Measurements from ENCODE around the gene ENO4. TPM values are rescaled to one million over a fixed set of nuclear protein-coding genes. Genes with fewer than 3 reads are reported as not detected.

ENO4 gene
- total and polyA plus RNA-seq, 8 donors, result 0.05 to 2.2 (median 0.31) TPM; not detected in 4

DNA sequence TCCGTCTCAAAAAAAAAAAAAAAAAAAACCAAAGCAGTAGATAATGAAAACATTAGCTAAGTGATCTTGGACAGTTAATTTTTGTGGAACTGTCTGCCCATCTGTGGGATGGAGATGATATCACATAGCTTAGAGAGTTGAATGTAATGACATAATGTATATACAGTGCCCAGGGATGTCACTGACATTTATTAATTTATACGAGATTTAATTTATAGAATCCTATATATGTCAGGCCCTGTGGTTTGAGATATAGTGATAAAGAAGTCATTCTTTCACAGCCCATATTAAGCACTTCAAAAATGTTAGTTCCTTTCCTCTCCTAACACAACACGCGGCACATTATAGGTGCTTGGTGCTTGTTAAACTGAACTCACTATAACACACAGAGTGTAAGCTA, 4.0 kb downstream of the ENO4 start:
- WGBS, 5 donors, result 88 to 92% (median 90%) methylated on average over 3 to 4 of the region's 4 CpGs
- H3K4me3 ChIP-seq, result no peak overlapping the region
- no peak for DNase-seq
- H3K27ac ChIP-seq, result no peak overlapping the region
- no peaks in the 10 kb centered on the region for H3K36me3 ChIP-seq
- intact Hi-C loops (cut with DNase I; ENCODE audit: low total_unique reads), result no loop called here
- H3K9me3 ChIP-seq, result peaks cover 0 to 7% (median 0%) of the 10 kb centered on the region in 4 donors
- H3K4me1 ChIP-seq, result peaks cover 6 to 21% (median 19%) of the 10 kb centered on the region in 4 donors
- peaks cover 0 to 21% (median 0%) of the 10 kb centered on the region in 3 donors for H3K27me3 ChIP-seq
- TF ChIP-seq POLR2AphosphoS5 (IDR thresholded peaks at IDR 0.05) (no peak), POLR2A (IDR thresholded peaks at IDR 0.05) (no peak), CTCF (IDR thresholded peaks at IDR 0.05) (no peak), EP300 (IDR thresholded peaks at IDR 0.05) (no peak)

DNA sequence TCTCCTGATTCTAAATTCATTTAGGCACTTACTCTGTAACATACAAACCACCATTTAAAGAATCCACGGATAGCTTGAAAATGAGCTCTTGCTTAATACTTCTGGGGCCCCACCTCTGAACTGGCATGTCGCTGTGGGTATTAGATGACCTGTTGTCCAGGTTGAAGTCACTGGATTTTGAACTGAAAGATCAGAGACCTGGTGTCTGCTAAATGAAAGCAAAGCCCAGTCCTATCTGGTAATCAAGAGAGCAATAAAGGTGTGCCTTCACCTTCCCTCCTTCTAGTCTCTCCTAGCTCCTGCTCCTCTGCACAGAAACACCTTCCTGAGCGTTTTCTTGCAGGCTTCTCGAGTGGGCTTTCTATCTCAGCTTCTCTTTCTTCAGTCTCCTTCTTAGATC, 4.4 kb downstream of the ENO4 start:
- DNase-seq, result no peak
- intact Hi-C loops (cut with DNase I; ENCODE audit: low total_unique reads), result no loop called here
- H3K27ac ChIP-seq, result no peak overlapping the region
- TF ChIP-seq POLR2AphosphoS5 (IDR thresholded peaks at IDR 0.05) (no peak), CTCF (IDR thresholded peaks at IDR 0.05) (no peak), POLR2A (IDR thresholded peaks at IDR 0.05) (no peak), EP300 (IDR thresholded peaks at IDR 0.05) (no peak)
- WGBS, 5 donors, result 71 to 84% (median 78%) methylated on average over 4 of the region's 4 CpGs
- H3K4me1 ChIP-seq, result peaks cover 6 to 17% (median 15%) of the 10 kb centered on the region in 4 donors
- peaks cover 0 to 11% (median under 1%) of the 10 kb centered on the region in 4 donors for H3K9me3 ChIP-seq
- no peak overlapping the region for H3K4me3 ChIP-seq
- H3K36me3 ChIP-seq, result no peaks in the 10 kb centered on the region
- peaks cover 0 to 17% (median 0%) of the 10 kb centered on the region in 3 donors for H3K27me3 ChIP-seq

- TF ChIP-seq POLR2A (IDR thresholded peaks at IDR 0.05) (no peak), EP300 (IDR thresholded peaks at IDR 0.05) (no peak), POLR2AphosphoS5 (IDR thresholded peaks at IDR 0.05) (no peak), CTCF (IDR thresholded peaks at IDR 0.05) (no peak)
- no peak for DNase-seq
Observed at GRCh38 chr10:116857156-116857555, 7.9 kb downstream of the ENO4 start.

GRCh38 chr10:116861796-116862195, 12.5 kb downstream of the ENO4 start:
- no peaks in the 10 kb centered on the region for H3K36me3 ChIP-seq
- no peak for DNase-seq
- no peaks in the 10 kb centered on the region for H3K27me3 ChIP-seq
- peaks cover 0 to 11% (median 3%) of the 10 kb centered on the region in 4 donors for H3K9me3 ChIP-seq
- intact Hi-C loops (cut with DNase I; ENCODE audit: low total_unique reads), result no loop called here
- H3K27ac ChIP-seq, result no peak overlapping the region
- TF ChIP-seq POLR2A (IDR thresholded peaks at IDR 0.05) (no peak), EP300 (IDR thresholded peaks at IDR 0.05) (no peak)
- no peak overlapping the region for H3K4me3 ChIP-seq
- 35 to 68% (median 64%) methylated on average over 2 of the region's 2 CpGs for WGBS, 5 donors
- no peaks in the 10 kb centered on the region for H3K4me1 ChIP-seq

More at GRCh38 chr10:116857156-116857555, 7.9 kb downstream of the ENO4 start:
- intact Hi-C loops (cut with DNase I; ENCODE audit: low total_unique reads), result no loop called here
- H3K36me3 ChIP-seq, result no peaks in the 10 kb centered on the region
- H3K27ac ChIP-seq, result no peak overlapping the region
- 94 to 98% (median 95%) methylated on average over 3 of the region's 3 CpGs for WGBS, 5 donors
- peaks cover 0 to 11% (median 3%) of the 10 kb centered on the region in 4 donors for H3K9me3 ChIP-seq
- H3K4me1 ChIP-seq, result no peaks in the 10 kb centered on the region
- no peak overlapping the region for H3K4me3 ChIP-seq
- H3K27me3 ChIP-seq, result no peaks in the 10 kb centered on the region

DNA sequence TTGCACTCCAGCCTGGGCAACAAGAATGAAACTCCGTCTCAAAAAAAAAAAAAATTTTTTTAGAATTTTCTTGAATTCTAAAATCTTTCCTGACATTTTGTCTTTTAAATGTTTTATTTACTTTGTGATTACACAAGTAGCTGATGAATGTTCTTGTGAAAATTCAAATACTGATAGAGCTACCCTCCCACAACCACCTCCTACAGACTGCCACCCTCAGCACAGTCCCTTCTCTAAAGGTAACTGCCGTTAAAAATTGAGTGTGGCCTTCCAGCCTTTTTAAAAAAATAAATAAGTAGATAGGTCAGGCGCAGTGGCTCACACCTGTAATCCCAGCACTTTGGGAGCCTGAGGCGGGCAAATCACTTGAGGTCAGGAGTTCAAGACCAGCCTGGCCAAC, 15.1 kb downstream of the ENO4 start:
- Histone ChIP-seq H3K9me3 (no peaks in the 10 kb centered on the region), H3K4me1 (no peaks in the 10 kb centered on the region), H3K27ac (no peak overlapping the region), H3K36me3 (no peaks in the 10 kb centered on the region), H3K4me3 (no peak overlapping the region), H3K27me3 (no peaks in the 10 kb centered on the region)
- 76 to 84% (median 79%) methylated on average over 4 of the region's 4 CpGs for WGBS, 5 donors
- DNase-seq, result no peak
- TF ChIP-seq CTCF (IDR thresholded peaks at IDR 0.05), result no peak
- TF ChIP-seq POLR2A (IDR thresholded peaks at IDR 0.05), result no peak
- TF ChIP-seq EP300 (IDR thresholded peaks at IDR 0.05), result no peak
- TF ChIP-seq POLR2AphosphoS5 (IDR thresholded peaks at IDR 0.05), result no peak
- intact Hi-C loops (cut with DNase I; ENCODE audit: low total_unique reads), result no loop called here
